SK-N-SH (cell line): ENCODE results near the gene GALNT16. TPM values are rescaled to one million over a fixed set of nuclear protein-coding genes. Genes with fewer than 3 reads are reported as not detected.
A peak's percentile ranks its signal among the peaks of the same experiment; 100 is the strongest.

Experiments
- CTCF ChIA-PET: fragments of 300-600, 350-600 bp; formaldehyde crosslinking; extraction: SDS; loops from one replicate; lab custom pipeline; 2021; lab: Yijun Ruan, JAX
- POLR2A ChIA-PET: fragments of 350-600 bp; sonication (Branson Sonifier 250); formaldehyde crosslinking; extraction: SDS; loops from one replicate; lab custom pipeline; 2020; ENCODE audit warnings: antibody characterized with exemption, inconsistent platforms; lab: Yijun Ruan, JAX
- DNase-seq: peaks from one replicate; pipeline ENCODE4 v3.0.0; 2012
- H2AFZ ChIP-seq: fragments of 200-600 bp; sonication (generic); 2 replicates; pipeline ENCODE4 v1.8.1; 2016; ENCODE audit warnings: antibody characterized with exemption, mild to moderate bottlenecking, low read depth
- H3F3A ChIP-seq: fragments of 200-600 bp; sonication (generic); replicated peaks from 2 replicates; pipeline ENCODE3; 2016; ENCODE audit warnings: antibody characterized with exemption, mild to moderate bottlenecking; ENCODE audit not compliant: insufficient read depth
- H3K27ac ChIP-seq, 2 experiments: fragments of 200-500 bp in 1 of 2; fragments of 200-600 bp in 1 of 2; sonication (Bioruptor generic) in 1 of 2; sonication (generic), shearing (Covaris generic) in 1 of 2; 2 replicates each; pipeline versions ENCODE4 v1.5.1 to v1.6.1; 2014 to 2016; ENCODE audit warnings: low read depth in 2 of 2, inconsistent platforms in 1 of 2, low read length in 1 of 2, mild to moderate bottlenecking in 1 of 2, mixed read lengths in 1 of 2
- H3K27me3 ChIP-seq: fragments of 200-600 bp; sonication (generic), shearing (Covaris generic); 2 replicates; pipeline ENCODE4 v1.6.1; 2016; ENCODE audit warnings: mixed run types; ENCODE audit not compliant: insufficient read depth
- H3K36me3 ChIP-seq, 2 experiments: fragments of 200-500 bp in 1 of 2; fragments of 200-600 bp in 1 of 2; sonication (Bioruptor generic) in 1 of 2; sonication (generic) in 1 of 2; replicated peaks in 1 of 2; 2 replicates each; pipeline versions ENCODE3 to v1.5.1; 2014 to 2016; ENCODE audit warnings: low read length in 1 of 2, mild to moderate bottlenecking in 1 of 2; ENCODE audit not compliant: insufficient read depth in 2 of 2, control insufficient read depth in 1 of 2
- H3K4me1 ChIP-seq, 2 experiments: fragments of 200-500 bp in 1 of 2; fragments of 200-600 bp in 1 of 2; sonication (Bioruptor generic) in 1 of 2; sonication (generic), shearing (Covaris generic) in 1 of 2; 2 replicates each; pipeline versions ENCODE4 v1.5.1 to v1.6.1; 2014 to 2016; ENCODE audit warnings: low read depth in 1 of 2, low read length in 1 of 2, mixed run types in 1 of 2; ENCODE audit not compliant: insufficient read depth in 2 of 2, control insufficient read depth in 1 of 2
- H3K4me2 ChIP-seq: fragments of 200-600 bp; sonication (generic), shearing (Covaris generic); 2 replicates; pipeline ENCODE4 v1.6.1; 2017; ENCODE audit warnings: mixed run types
- H3K4me3 ChIP-seq, 2 experiments: fragments of 200-500 bp in 1 of 2; fragments of 200-600 bp in 1 of 2; sonication (Bioruptor generic) in 1 of 2; sonication (generic), shearing (Covaris generic) in 1 of 2; 2 replicates each; pipeline versions ENCODE4 v1.5.1 to v1.8.1; 2014 to 2016; ENCODE audit warnings: low read depth in 2 of 2, inconsistent platforms in 1 of 2, low read length in 1 of 2, mild to moderate bottlenecking in 1 of 2, mixed read lengths in 1 of 2, moderate library complexity in 1 of 2
- H3K79me2 ChIP-seq: fragments of 200-600 bp; sonication (generic); 2 replicates; pipeline ENCODE4 v1.8.1; 2017; ENCODE audit warnings: mild to moderate bottlenecking; ENCODE audit not compliant: insufficient read depth
- H3K9ac ChIP-seq: fragments of 200-600 bp; sonication (generic); 2 replicates; pipeline ENCODE4 v1.6.1; 2017; ENCODE audit warnings: mixed run types
- H3K9me2 ChIP-seq: fragments of 200-600 bp; sonication (generic); 2 replicates; pipeline ENCODE4 v1.6.1; 2017; ENCODE audit warnings: mixed run types
- H3K9me3 ChIP-seq: fragments of 200-600 bp; sonication (generic); 2 replicates; pipeline ENCODE4 v1.6.1; 2017; ENCODE audit warnings: mixed run types, mild to moderate bottlenecking, moderate library complexity
- H4K20me1 ChIP-seq: fragments of 200-600 bp; sonication (generic); 2 replicates; pipeline ENCODE4 v1.6.1; 2017; ENCODE audit warnings: mild to moderate bottlenecking, mixed run types; ENCODE audit not compliant: insufficient read depth
- CTCF ChIP-seq: fragments of 200-600 bp; sonication (generic); IDR thresholded peaks from 2 replicates; pipeline ENCODE4 v1.6.1; 2017; ENCODE audit warnings: antibody characterized with exemption, mild to moderate bottlenecking, moderate library complexity
- ELF1 ChIP-seq: IDR thresholded peaks from 2 replicates; pipeline ENCODE4 v1.4.0; 2012
- FOSL2 ChIP-seq: IDR thresholded peaks from 2 replicates; pipeline ENCODE4 v1.4.0; 2012; ENCODE audit warnings: low read depth, mild to moderate bottlenecking, moderate library complexity, borderline replicate concordance
- FOXM1 ChIP-seq: IDR thresholded peaks from 2 replicates; pipeline ENCODE4 v1.4.0; 2012; ENCODE audit warnings: low read depth, mild to moderate bottlenecking
- GABPA ChIP-seq: IDR thresholded peaks from 2 replicates; pipeline ENCODE4 v1.4.0; 2012; ENCODE audit warnings: low read depth, mild to moderate bottlenecking
- IRF3 ChIP-seq: fragments of 150-350 bp; IDR thresholded peaks from 2 replicates; pipeline ENCODE4 v1.6.1; 2016; ENCODE audit warnings: mild to moderate bottlenecking, low read depth, low read length
- JUND ChIP-seq: IDR thresholded peaks from 2 replicates; pipeline ENCODE4 v1.4.0; 2012
- MAX ChIP-seq: IDR thresholded peaks from 2 replicates; pipeline ENCODE4 v1.4.0; 2012; ENCODE audit warnings: low read depth
- MEF2A ChIP-seq: IDR thresholded peaks from 2 replicates; pipeline ENCODE4 v1.4.0; 2012; ENCODE audit warnings: low read depth, borderline replicate concordance
- NFIC ChIP-seq: IDR thresholded peaks from 2 replicates; pipeline ENCODE4 v1.4.0; 2012; ENCODE audit warnings: borderline replicate concordance
- NRF1 ChIP-seq: IDR thresholded peaks from 2 replicates; pipeline ENCODE4 v1.6.1; 2012; ENCODE audit warnings: low read depth, mild to moderate bottlenecking, low read length
- POLR2AphosphoS5 ChIP-seq: IDR thresholded peaks from 2 replicates; pipeline ENCODE4 v1.6.1; 2012; ENCODE audit warnings: low read depth, low read length
- RAD21 ChIP-seq: IDR thresholded peaks from 2 replicates; pipeline ENCODE4 v1.6.1; 2012; ENCODE audit warnings: mild to moderate bottlenecking, low read length
- REST ChIP-seq: IDR thresholded peaks from 2 replicates; pipeline ENCODE4 v1.6.1; 2012; ENCODE audit warnings: mild to moderate bottlenecking, low read depth, low read length, moderate library complexity
- RFX5 ChIP-seq: IDR thresholded peaks from 2 replicates; pipeline ENCODE4 v1.6.1; 2012; ENCODE audit warnings: mild to moderate bottlenecking, improper control_type of control experiment, low read length
- SIN3A ChIP-seq: IDR thresholded peaks from 2 replicates; pipeline ENCODE4 v1.6.1; 2012; ENCODE audit warnings: low read depth, mild to moderate bottlenecking, low read length, moderate library complexity, borderline replicate concordance
- SMC3 ChIP-seq: IDR thresholded peaks from 2 replicates; pipeline ENCODE4 v1.6.1; 2012; ENCODE audit warnings: low read depth, low read length, improper control_type of control experiment
- TAF1 ChIP-seq: IDR thresholded peaks from 2 replicates; pipeline ENCODE4 v1.6.1; 2012; ENCODE audit warnings: low read depth, mild to moderate bottlenecking, low read length, moderate library complexity, borderline replicate concordance
- TCF12 ChIP-seq: IDR thresholded peaks from 2 replicates; pipeline ENCODE4 v1.4.0; 2012
- TEAD4 ChIP-seq: IDR thresholded peaks from 2 replicates; pipeline ENCODE4 v1.4.0; 2012; ENCODE audit warnings: mild to moderate bottlenecking, borderline replicate concordance; ENCODE audit not compliant: insufficient read depth
- USF1 ChIP-seq: IDR thresholded peaks from 2 replicates; pipeline ENCODE4 v1.4.0; 2012; ENCODE audit warnings: low read depth, borderline replicate concordance
- USF2 ChIP-seq: fragments of 150-350 bp; IDR thresholded peaks from 2 replicates; pipeline ENCODE4 v1.6.1; 2017; ENCODE audit warnings: antibody characterized with exemption, low read length, low read depth, borderline replicate concordance
- ZBTB33 ChIP-seq: IDR thresholded peaks from 2 replicates; pipeline ENCODE4 v1.4.0; 2012; ENCODE audit warnings: low read depth, borderline replicate concordance
- WGBS: methylation state at CpG from one replicate; pipeline ENCODE4 v1.1.6; 2017; ENCODE audit warnings: low lambda C conversion rate; 5-methylcytosine and 5-hydroxymethylcytosine counted together
- polyA plus RNA-seq, 3 experiments: library from polyadenylated mRNA; depleted of rRNA; stranded (reverse); fragments of >200 nt; gene quantifications; 2 replicates each; pipeline ENCODE4 v1.2.3, GENCODE V29; 2012

Gene GALNT16
- polyA plus RNA-seq, 1 of the 3 experiments (the other 2 are of a cell fraction) = 17.0 TPM

GRCh38 chr14:69317102-69317755 is 57.3 kb downstream of the GALNT16 start:
- Histone ChIP-seq H3K4me3 (no peak overlapping the region), H3K4me1 (peaks cover 0 to 4% of the 10 kb centered on the region in 2 experiments; a peak in 2 of 4 replicates), H3K9ac (no peak overlapping the region), H2AFZ (no peak overlapping the region), H3K79me2 (no peaks in the 10 kb centered on the region), H3K9me2 (no peaks in the 10 kb centered on the region), H3K9me3 (no peaks in the 10 kb centered on the region), H3F3A (peaks cover 4% of the 10 kb centered on the region), H3K27me3 (no peaks in the 10 kb centered on the region), H4K20me1 (no peaks in the 10 kb centered on the region), H3K4me2 (peak overlapping the region; percentile 43; the same call in 1 of the 2 replicates), H3K27ac (peak overlapping the region; percentile 39 to 68; a peak in 3 of 4 replicates), H3K36me3 (no peaks in the 10 kb centered on the region)
- ChIA-PET POLR2A (no interaction called here), CTCF (interaction anchor here (0.7 to 1.6 kb wide), 3 partner anchors 56 to 143 kb away, joined by 3 to 7 read pairs (median 3); no protein-coding TSS in a partner anchor)
- no peak for DNase-seq
- WGBS = 37% methylated on average over 6 of the region's 6 CpGs
- TF ChIP-seq USF1 (no peak), RFX5 (no peak), FOXM1 (no peak), CTCF (0 out of 2 replicates have a peak, but pooled peaks have one; percentile 3), POLR2AphosphoS5 (peak; percentile 69; the same call in 1 of the 2 replicates), RAD21 (no peak), TEAD4 (peak; percentile 79), JUND (peak; percentile 84), ELF1 (no peak), USF2 (no peak), NRF1 (no peak), NFIC (peak; percentile 94), IRF3 (no peak), MEF2A (no peak), ZBTB33 (no peak), REST (no peak), GABPA (no peak), MAX (peak; percentile 88), FOSL2 (peak; percentile 77; the same call in 1 of the 2 replicates), TCF12 (peak; percentile 88), SMC3 (no peak), SIN3A (peak; percentile 62; the same call in 1 of the 2 replicates), TAF1 (peak; percentile 25; the same call in 1 of the 2 replicates)
